Neural progenitor cell (in vitro differentiated cells): ENCODE results near the gene MKRN2.

Experiments used
- CTCF ChIP-seq: fragments of 200-600 bp; sonication (generic); IDR thresholded peaks from 2 replicates; pipeline ENCODE4 v1.5.1; 2017; ENCODE audit warnings: antibody characterized with exemption, mild to moderate bottlenecking
- EZH2 ChIP-seq: fragments of 200-600 bp; sonication (generic); IDR thresholded peaks from 2 replicates; pipeline ENCODE4 v1.6.1; 2017; ENCODE audit warnings: antibody characterized with exemption, mild to moderate bottlenecking, moderate library complexity
- EZH2phosphoT487 ChIP-seq: fragments of 200-600 bp; sonication (generic); IDR thresholded peaks from 2 replicates; pipeline ENCODE4 v1.6.1; 2017; ENCODE audit warnings: antibody characterized with exemption

GRCh38 chr3:12536423-12536822 lies 20.5 kb upstream of the MKRN2 start:
- TF ChIP-seq CTCF (peak; percentile 31), EZH2 (no peak), EZH2phosphoT487 (no peak)
